Dermis microvascular lymphatic vessel endothelial cell (primary cell): ENCODE data around the gene ZNF629. TPM values are rescaled to one million over a fixed set of nuclear protein-coding genes. Genes with fewer than 3 reads are reported as not detected.

Experiments used
- total RNA-seq: library from RNA; depleted of rRNA; stranded (reverse); fragments of >200 nt; gene quantifications from 2 replicates; pipeline ENCODE4 v1.2.1, GENCODE V29; 2014

The ZNF629 gene
- total RNA-seq, 1 donor from 2014 or later, result 3.3 TPM

Other genes with a start within 250 kb of the ZNF629 start
- 3.1 and 4.3 TPM in 2 replicates for gene ZNF764, start 228.8 kb downstream of the ZNF629 start, total RNA-seq
- gene ZNF688, start 215.5 kb downstream of the ZNF629 start, total RNA-seq, result 3.9 and 6.7 TPM in 2 replicates
- gene ZNF785, start 201.5 kb downstream of the ZNF629 start, total RNA-seq, result 6.4 and 9.6 TPM in 2 replicates
- 3.2 and 4.9 TPM in 2 replicates for gene ZNF689, start 176.8 kb downstream of the ZNF629 start, total RNA-seq
- gene PRR14, start 136.2 kb downstream of the ZNF629 start, total RNA-seq, result 4.5 and 7.6 TPM in 2 replicates
- 6.9 and 13.4 TPM in 2 replicates for gene FBRS, start 128.8 kb downstream of the ZNF629 start, total RNA-seq
- gene SRCAP, start 88.0 kb downstream of the ZNF629 start, total RNA-seq, result 16.6 and 29.3 TPM in 2 replicates
- gene PHKG2, start 38.8 kb downstream of the ZNF629 start, total RNA-seq, result 14.9 and 21.1 TPM in 2 replicates
- gene CFAP119, start 25.1 kb downstream of the ZNF629 start, total RNA-seq, result 0.89 and 0.90 TPM in 2 replicates
- gene RNF40, start 24.9 kb downstream of the ZNF629 start, total RNA-seq, result 41.0 and 50.3 TPM in 2 replicates
- 49.9 and 60.8 TPM in 2 replicates for gene BCL7C, start 106.9 kb upstream of the ZNF629 start, total RNA-seq
- gene CTF1, start 109.4 kb upstream of the ZNF629 start, total RNA-seq, result 0.13 TPM in 2 replicates
- gene FBXL19, start 136.4 kb upstream of the ZNF629 start, total RNA-seq, result 16.6 and 18.2 TPM in 2 replicates
- 23.7 and 33.6 TPM in 2 replicates for gene ORAI3, start 161.9 kb upstream of the ZNF629 start, total RNA-seq
- gene SETD1A, start 170.5 kb upstream of the ZNF629 start, total RNA-seq, result 1.7 and 4.2 TPM in 2 replicates
- 20.8 and 24.7 TPM in 2 replicates for gene HSD3B7, start 198.0 kb upstream of the ZNF629 start, total RNA-seq
- gene STX1B, start 223.4 kb upstream of the ZNF629 start, total RNA-seq, result 0.26 and 0.38 TPM in 2 replicates
- 17.5 and 28.2 TPM in 2 replicates for gene STX4, start 246.4 kb upstream of the ZNF629 start, total RNA-seq